A673 (cell line): ENCODE measurements around the gene POU6F1. TPM values are rescaled to one million over a fixed set of nuclear protein-coding genes. Genes with fewer than 3 reads are reported as not detected.

ENCODE experiments used
- Bru-seq: library from RNA; stranded (reverse); fragments of 400-500 nt; gene quantifications from one replicate; lab custom pipeline; 2021; lab: Mats Ljungman, UMichigan
- BruChase-seq, 2 experiments: library from RNA; stranded (reverse); fragments of 400-500 nt; gene quantifications; one replicate each; lab custom pipeline; 2021; lab: Mats Ljungman, UMichigan
- BruUV-seq: library from RNA; stranded (reverse); fragments of 400-500 nt; replicated peaks from 2 replicates; lab custom pipeline; 2021; lab: Mats Ljungman, UMichigan
- CTCF ChIA-PET: fragments of 300-600 bp; sonication (Branson Sonifier 250); formaldehyde crosslinking; loops from one replicate; lab custom pipeline; 2022; ENCODE audit warnings: antibody characterized with exemption; lab: Charles Lee
- POLR2A ChIA-PET: fragments of 300-600 bp; sonication (Branson Sonifier 250); formaldehyde crosslinking; loops from one replicate; lab custom pipeline; 2022; ENCODE audit warnings: antibody characterized with exemption; ENCODE audit not compliant: low non-redundant PET; lab: Charles Lee
- DNase-seq: peaks from one replicate; pipeline ENCODE4 v3.0.0-alpha.2; 2015; ENCODE audit warnings: low spot score
- H3K27ac ChIP-seq: fragments of 200-600 bp; sonication (generic); 2 replicates; pipeline ENCODE4 v1.5.1; 2016; ENCODE audit warnings: mixed run types, low read depth, mild to moderate bottlenecking, mixed read lengths, antibody characterized with exemption, low read length; ENCODE audit not compliant: poor library complexity, severe bottlenecking
- H3K27me3 ChIP-seq: fragments of 200-600 bp; sonication (generic); replicated peaks from 2 replicates; pipeline ENCODE4 v1.6.1; 2017; ENCODE audit warnings: mixed run types, low read depth, mild to moderate bottlenecking, mixed read lengths, antibody characterized with exemption, low read length; ENCODE audit not compliant: insufficient read depth, poor library complexity
- H3K36me3 ChIP-seq: fragments of 200-600 bp; sonication (generic); 2 replicates; pipeline ENCODE4 v1.6.1; 2016; ENCODE audit warnings: mixed run types, mild to moderate bottlenecking, mixed read lengths, antibody characterized with exemption, low read length; ENCODE audit not compliant: insufficient read depth, poor library complexity, severe bottlenecking
- H3K4me1 ChIP-seq: fragments of 200-600 bp; sonication (generic); 2 replicates; pipeline ENCODE4 v1.6.1; 2017; ENCODE audit warnings: mixed run types, mild to moderate bottlenecking, mixed read lengths, antibody characterized with exemption, low read length; ENCODE audit not compliant: insufficient read depth, poor library complexity, severe bottlenecking
- H3K4me3 ChIP-seq: fragments of 200-600 bp; sonication (generic); 2 replicates; pipeline ENCODE4 v1.5.1; 2016; ENCODE audit warnings: low read depth, mixed run types, mild to moderate bottlenecking, mixed read lengths, low read length; ENCODE audit not compliant: poor library complexity, severe bottlenecking
- H3K9me3 ChIP-seq: fragments of 200-600 bp; sonication (generic); 2 replicates; pipeline ENCODE4 v1.6.1; 2016; ENCODE audit warnings: mixed run types, low read depth, mild to moderate bottlenecking, mixed read lengths, antibody characterized with exemption, low read length; ENCODE audit not compliant: poor library complexity, severe bottlenecking
- CTCF ChIP-seq: fragments of 300-800, 200-600 bp; sonication (generic); conservative IDR thresholded peaks from 2 replicates; pipeline ENCODE4 v1.5.1; 2017; ENCODE audit warnings: low read depth, mild to moderate bottlenecking, antibody characterized with exemption, low read length, moderate library complexity, mixed read lengths
- EZH2 ChIP-seq: fragments of 200-600 bp; sonication (generic); IDR thresholded peaks from 2 replicates; pipeline ENCODE4 v1.6.1; 2017; ENCODE audit warnings: borderline replicate concordance, low read depth, mild to moderate bottlenecking, mixed read lengths, antibody characterized with exemption, low read length; ENCODE audit not compliant: poor library complexity, severe bottlenecking
- intact Hi-C: fragments of 100-400 bp; cut with micrococcal nuclease; formaldehyde crosslinking; loops from one replicate; pipeline ENCODE4 v1.10.0; 2022; ENCODE audit not compliant: unreplicated experiment
- long read RNA-seq: library from polyadenylated mRNA; stranded (forward); transcript quantifications from one replicate; pipeline ENCODE4 v2.0.0, GENCODE V29; 2022
- total RNA-seq: library from RNA; stranded (reverse); gene quantifications from 2 replicates; pipeline ENCODE4 v1.2.3, GENCODE V29; 2021

POU6F1 gene
- total RNA-seq (13.5 and 13.6 TPM in 2 replicates), Bru-seq, nascent RNA (percentile 60 among the genes with signal in this experiment), BruChase-seq, experiment 1, labeled RNA remaining after a 2-hour chase (percentile 64 among the genes with signal in this experiment), BruChase-seq, experiment 2, labeled RNA remaining after a 6-hour chase (percentile 66 among the genes with signal in this experiment)
- long read RNA-seq, full-length matches to known transcripts: 4 of 16 reads
- long read RNA-seq, partial matches to known transcripts: 4 of 16 reads
- long read RNA-seq, other reads (novel, unspliced or antisense): 8 of 16 reads

- intact Hi-C loops: no loop called here
- Histone ChIP-seq H3K9me3 (no peaks in the 10 kb centered on the region), H3K27me3 (no peaks in the 10 kb centered on the region), H3K4me3 (peak within 1 kb of the TSS; percentile 86), H3K27ac (peak within 1 kb of the TSS; percentile 97), H3K36me3 (no peaks in the 10 kb centered on the region), H3K4me1 (peaks cover 7% of the 10 kb centered on the region)
- BruUV-seq: no TSS peak
- CTCF ChIA-PET: interaction anchor here (0.6 to 0.8 kb wide), 7 partner anchors 20 to 1106 kb away, joined by 3 to 9 read pairs (median 8); partner anchors contain the start of gene COX14
- POLR2A ChIA-PET: interaction anchor here (0.6 to 0.7 kb wide), 6 partner anchors 12 to 144 kb away, joined by 3 to 17 read pairs (median 7); no protein-coding TSS in a partner anchor
- TF ChIP-seq EZH2 (no peak), CTCF (peak; percentile 54)
- peak; percentile 93 for DNase-seq
Measured at GRCh38 chr12:51217968-51218606, at the start of gene POU6F1. Gene POU6F1 (minus strand): TSS chr12:51218062. CDS start chr12:51206836, 11,226 bp downstream.

GRCh38 chr12:51265024-51265423 is 47.2 kb upstream of the POU6F1 start:
- BruUV-seq: no TSS peak
- Histone ChIP-seq H3K27me3 (no peaks in the 10 kb centered on the region), H3K27ac (no peak overlapping the region), H3K9me3 (no peaks in the 10 kb centered on the region), H3K36me3 (no peaks in the 10 kb centered on the region), H3K4me1 (peaks cover 14% of the 10 kb centered on the region), H3K4me3 (no peak overlapping the region)
- DNase-seq: no peak
- intact Hi-C loops: no loop called here
- CTCF ChIA-PET: interaction anchor here (0.7 kb wide), 1 partner anchor 1088 kb away, joined by 5 read pairs; no protein-coding TSS in a partner anchor
- TF ChIP-seq CTCF: no peak
- no peak for TF ChIP-seq EZH2
- POLR2A ChIA-PET: no interaction called here

- no peak overlapping the region for H3K27ac ChIP-seq
- H3K27me3 ChIP-seq: no peaks in the 10 kb centered on the region
- no peak for DNase-seq
- POLR2A ChIA-PET: no interaction called here
- intact Hi-C loops: no loop called here
- no TSS peak for BruUV-seq
- no peak for TF ChIP-seq EZH2
- no peak for TF ChIP-seq CTCF
- CTCF ChIA-PET: interaction anchor here (0.7 kb wide), 1 partner anchor 1088 kb away, joined by 5 read pairs; no protein-coding TSS in a partner anchor
- no peak overlapping the region for H3K4me3 ChIP-seq
- no peaks in the 10 kb centered on the region for H3K9me3 ChIP-seq
- peaks cover 14% of the 10 kb centered on the region for H3K4me1 ChIP-seq
- H3K36me3 ChIP-seq: no peaks in the 10 kb centered on the region
Measured at GRCh38 chr12:51264297-51264696, 46.4 kb upstream of the POU6F1 start.
